GM19240 (cell line): Measurements from ENCODE around the gene PPFIBP1.
"Not testable (repeated sequence)": the region's sequence is repeated elsewhere in the genome, so short reads cannot be mapped to it uniquely, and the experiment has no call there.

Source experiments
- DNase-seq: peaks from one replicate; pipeline ENCODE4 v3.0.0; 2011; ENCODE audit warnings: low spot score; ENCODE audit not compliant: insufficient read length

Gene PPFIBP1

GRCh38 chr12:27541031-27541719 lies 17.2 kb downstream of the PPFIBP1 start:
- no peak for DNase-seq

- no peak for DNase-seq
These were observed 18.6 kb downstream of the PPFIBP1 start for GRCh38 chr12:27542628-27543027.

- DNase-seq, result not testable (repeated sequence)
These were observed 20.9 kb downstream of the PPFIBP1 start for GRCh38 chr12:27544858-27545257.

GRCh38 chr12:27545665-27546064 lies 21.7 kb downstream of the PPFIBP1 start:
- DNase-seq, result no peak

- no peak for DNase-seq
These were observed 23.6 kb downstream of the PPFIBP1 start for GRCh38 chr12:27547592-27547991.

- DNase-seq, result no peak
These were observed 24.5 kb downstream of the PPFIBP1 start for GRCh38 chr12:27548301-27549199.

GRCh38 chr12:27549236-27549800 lies 25.3 kb downstream of the PPFIBP1 start:
- no peak for DNase-seq

- no peak for DNase-seq
These were observed 26.0 kb downstream of the PPFIBP1 start for GRCh38 chr12:27549801-27550652.

- no peak for DNase-seq
These were observed 26.6 kb downstream of the PPFIBP1 start for GRCh38 chr12:27550653-27550975.

GRCh38 chr12:27551172-27551840 lies 27.3 kb downstream of the PPFIBP1 start:
- DNase-seq, result no peak

- DNase-seq, result no peak
These were observed 28.2 kb downstream of the PPFIBP1 start for GRCh38 chr12:27552235-27552634.

- no peak for DNase-seq
These were observed 29.0 kb downstream of the PPFIBP1 start for GRCh38 chr12:27552886-27553560.

GRCh38 chr12:27553941-27554340 lies 29.9 kb downstream of the PPFIBP1 start:
- DNase-seq, result no peak

- DNase-seq, result no peak
These were observed 30.6 kb downstream of the PPFIBP1 start for GRCh38 chr12:27554421-27555186.

GRCh38 chr12:27555361-27555760 lies 31.4 kb downstream of the PPFIBP1 start:
- no peak for DNase-seq

- no peak for DNase-seq
These were observed 32.1 kb downstream of the PPFIBP1 start for GRCh38 chr12:27555925-27556778.

- DNase-seq, result no peak
These were observed 36.1 kb downstream of the PPFIBP1 start for GRCh38 chr12:27560126-27560525.

GRCh38 chr12:27561535-27562350 lies 37.7 kb downstream of the PPFIBP1 start:
- no peak for DNase-seq
